ENCODE results near the gene MOB3B.

Gene MOB3B

DNA sequence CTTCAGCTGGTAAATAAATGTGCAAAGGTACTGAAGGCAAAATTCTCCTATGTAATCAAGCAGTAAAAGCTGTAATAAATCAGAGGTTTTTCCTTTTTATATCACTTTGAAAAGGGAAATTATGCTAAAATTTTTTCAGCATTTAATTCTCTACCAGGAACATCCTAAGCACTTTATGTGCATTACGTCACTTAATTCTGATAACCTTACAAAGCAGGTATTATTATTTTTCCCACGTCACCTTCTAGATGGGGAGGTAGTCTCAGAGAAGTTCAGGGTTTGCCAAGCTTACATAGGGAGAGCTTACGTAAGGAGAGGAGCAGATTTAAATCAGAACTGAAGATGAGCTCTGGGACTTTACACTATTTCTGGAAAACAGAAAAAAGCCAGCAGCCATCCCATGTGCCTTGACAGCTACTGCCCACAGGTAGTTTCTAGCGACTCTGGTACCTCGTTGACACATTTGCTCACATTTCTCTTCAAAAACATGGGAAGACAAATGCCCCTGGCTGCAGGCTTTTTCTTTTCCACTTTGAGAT is 84.5 kb downstream of the MOB3B start:
- Histone ChIP-seq H3K4me3 (ENCODE audit: low read depth, low read length, poor library complexity, severe bottlenecking) (no peak overlapping the region), H3K4me1 (ENCODE audit: insufficient read depth, low read length, severe bottlenecking) (no peaks in the 10 kb centered on the region), H3K9ac (ENCODE audit: low read length) (no peak overlapping the region), H3K9me3 (ENCODE audit: low read length) (no peaks in the 10 kb centered on the region), H3K27ac (ENCODE audit: low read depth, low read length, poor library complexity, severe bottlenecking) (no peak overlapping the region), H3K4me2 (ENCODE audit: low read length) (no peak overlapping the region), H3F3A (ENCODE audit: insufficient read depth, low read length) (no peaks in the 10 kb centered on the region), H4K20me1 (ENCODE audit: insufficient read depth, low read length) (no peaks in the 10 kb centered on the region), H3K9me2 (ENCODE audit: low read depth, low read length) (no peaks in the 10 kb centered on the region), H2AFZ (ENCODE audit: low read length) (no peak overlapping the region), H3K79me2 (ENCODE audit: insufficient read depth, low read length) (no peaks in the 10 kb centered on the region), H3K27me3 (ENCODE audit: insufficient read depth, low read length) (no peaks in the 10 kb centered on the region), H3K36me3 (ENCODE audit: insufficient read depth, low read length) (no peaks in the 10 kb centered on the region)
- no peak for TF ChIP-seq EZH2 (IDR thresholded peaks at IDR 0.05; ENCODE audit: borderline replicate concordance, low read length)
- no peak for TF ChIP-seq CTCF (IDR thresholded peaks at IDR 0.05; ENCODE audit: low read length)

GRCh38 chr9:27442464-27442863 is 87.2 kb downstream of the MOB3B start:
- Histone ChIP-seq H3K9me2 (ENCODE audit: low read depth, low read length) (no peaks in the 10 kb centered on the region), H3K36me3 (ENCODE audit: insufficient read depth, low read length) (no peaks in the 10 kb centered on the region), H4K20me1 (ENCODE audit: insufficient read depth, low read length) (no peaks in the 10 kb centered on the region), H3K9me3 (ENCODE audit: low read length) (no peaks in the 10 kb centered on the region), H3K4me3 (ENCODE audit: low read depth, low read length, poor library complexity, severe bottlenecking) (no peak overlapping the region), H3K9ac (ENCODE audit: low read length) (no peak overlapping the region), H3K27me3 (ENCODE audit: insufficient read depth, low read length) (no peaks in the 10 kb centered on the region), H3K79me2 (ENCODE audit: insufficient read depth, low read length) (no peaks in the 10 kb centered on the region), H3F3A (ENCODE audit: insufficient read depth, low read length) (no peaks in the 10 kb centered on the region), H3K27ac (ENCODE audit: low read depth, low read length, poor library complexity, severe bottlenecking) (no peak overlapping the region), H3K4me1 (ENCODE audit: insufficient read depth, low read length, severe bottlenecking) (no peaks in the 10 kb centered on the region), H2AFZ (ENCODE audit: low read length) (no peak overlapping the region), H3K4me2 (ENCODE audit: low read length) (no peak overlapping the region)
- no peak for TF ChIP-seq CTCF (IDR thresholded peaks at IDR 0.05; ENCODE audit: low read length)
- no peak for TF ChIP-seq EZH2 (IDR thresholded peaks at IDR 0.05; ENCODE audit: borderline replicate concordance, low read length)

- Histone ChIP-seq H3K36me3 (ENCODE audit: insufficient read depth, low read length) (no peaks in the 10 kb centered on the region), H3K4me3 (ENCODE audit: low read depth, low read length, poor library complexity, severe bottlenecking) (no peak overlapping the region), H3K4me2 (ENCODE audit: low read length) (no peak overlapping the region), H2AFZ (ENCODE audit: low read length) (no peak overlapping the region), H3K27me3 (ENCODE audit: insufficient read depth, low read length) (no peaks in the 10 kb centered on the region), H3K9me3 (ENCODE audit: low read length) (no peaks in the 10 kb centered on the region), H3K4me1 (ENCODE audit: insufficient read depth, low read length, severe bottlenecking) (no peaks in the 10 kb centered on the region), H3K9ac (ENCODE audit: low read length) (no peak overlapping the region), H3K27ac (ENCODE audit: low read depth, low read length, poor library complexity, severe bottlenecking) (no peak overlapping the region), H3K9me2 (ENCODE audit: low read depth, low read length) (no peaks in the 10 kb centered on the region), H3K79me2 (ENCODE audit: insufficient read depth, low read length) (no peaks in the 10 kb centered on the region), H4K20me1 (ENCODE audit: insufficient read depth, low read length) (no peaks in the 10 kb centered on the region), H3F3A (ENCODE audit: insufficient read depth, low read length) (no peaks in the 10 kb centered on the region)
- TF ChIP-seq CTCF (IDR thresholded peaks at IDR 0.05; ENCODE audit: low read length) (no peak), EZH2 (IDR thresholded peaks at IDR 0.05; ENCODE audit: borderline replicate concordance, low read length) (no peak)
Measured at GRCh38 chr9:27441741-27442070, 87.9 kb downstream of the MOB3B start.
